HEK293 (cell line): ENCODE data around the gene C1orf198.

Experiments
- CTCF ChIA-PET: fragments of 350-600 bp; formaldehyde crosslinking; extraction: SDS; loops from one replicate; lab custom pipeline; 2021; ENCODE audit warnings: antibody characterized with exemption; lab: Yijun Ruan, JAX
- POLR2A ChIA-PET: fragments of 300-600 bp; formaldehyde crosslinking; extraction: SDS; loops from one replicate; lab custom pipeline; 2020; ENCODE audit warnings: antibody characterized with exemption, inconsistent platforms; lab: Yijun Ruan, JAX
- H3K27ac ChIP-seq: fragments of 200-500 bp; sonication (Bioruptor generic); 2 replicates; pipeline ENCODE4 v1.5.1; 2014; ENCODE audit warnings: low read depth, low read length, control low read depth, inconsistent platforms; ENCODE audit errors: extremely low read depth
- H3K36me3 ChIP-seq, 2 experiments: fragments of 200-500 bp in 1 of 2; sonication (Bioruptor generic) in 1 of 2; 1 replicate in 1 of 2; 2 replicates in 1 of 2; pipeline ENCODE4 v1.5.1; 2014 to 2017; ENCODE audit warnings: inconsistent platforms in 2 of 2, low read length in 2 of 2; ENCODE audit not compliant: control insufficient read depth in 2 of 2, insufficient read depth in 1 of 2
- H3K4me1 ChIP-seq: fragments of 200-500 bp; sonication (Bioruptor generic); 2 replicates; pipeline ENCODE4 v1.5.1; 2014; ENCODE audit warnings: mild to moderate bottlenecking, low read length, inconsistent platforms; ENCODE audit not compliant: control insufficient read depth, insufficient read depth
- H3K4me3 ChIP-seq: 2 replicates; pipeline ENCODE4 v1.5.1; 2011; ENCODE audit warnings: low read depth, mild to moderate bottlenecking, control low read depth, low read length, moderate library complexity
- H3K9me3 ChIP-seq: fragments of 200-500 bp; sonication (Bioruptor generic); 2 replicates; pipeline ENCODE4 v1.5.1; 2014; ENCODE audit warnings: low read depth, low read length, inconsistent platforms; ENCODE audit not compliant: control insufficient read depth, insufficient read depth
- GLIS2 ChIP-seq: fragments of 450-650 bp; formaldehyde crosslinking; IDR thresholded peaks from 2 replicates; pipeline ENCODE4 v1.5.1; 2016; ENCODE audit warnings: missing biosample characterization, missing genetic modification characterization
- HOXC10 ChIP-seq: sonication (generic); formaldehyde crosslinking; IDR thresholded peaks from 2 replicates; pipeline ENCODE4 v1.8.1; 2023; ENCODE audit warnings: mild to moderate bottlenecking, missing genetic modification reagents
- KLF10 ChIP-seq: fragments of 450-650 bp; IDR thresholded peaks from 2 replicates; pipeline ENCODE4 v1.5.1; 2018; ENCODE audit warnings: missing biosample characterization, mild to moderate bottlenecking, missing genetic modification characterization
- KLF9 ChIP-seq: fragments of 450-650 bp; formaldehyde crosslinking; IDR thresholded peaks from 2 replicates; pipeline ENCODE4 v1.5.1; 2016; ENCODE audit warnings: missing biosample characterization, missing genetic modification characterization, low read depth
- MYNN ChIP-seq: fragments of 450-650 bp; formaldehyde crosslinking; IDR thresholded peaks from 2 replicates; pipeline ENCODE4 v1.5.1; 2016; ENCODE audit warnings: missing biosample characterization, missing genetic modification characterization, borderline replicate concordance
- REPIN1 ChIP-seq: fragments of 450-650 bp; formaldehyde crosslinking; IDR thresholded peaks from 2 replicates; pipeline ENCODE4 v1.5.1; 2017; ENCODE audit warnings: missing biosample characterization, missing genetic modification characterization, low read depth
- YY1 ChIP-seq: fragments of 450-650 bp; formaldehyde crosslinking; IDR thresholded peaks from 2 replicates; pipeline ENCODE4 v1.5.1; 2018; ENCODE audit warnings: missing biosample characterization, missing genetic modification characterization
- ZBTB20 ChIP-seq: fragments of 450-650 bp; formaldehyde crosslinking; IDR thresholded peaks from 2 replicates; pipeline ENCODE4 v1.5.1; 2016; ENCODE audit warnings: missing biosample characterization, missing genetic modification characterization
- ZBTB49 ChIP-seq: fragments of 450-650 bp; formaldehyde crosslinking; IDR thresholded peaks from 2 replicates; pipeline ENCODE4 v1.5.1; 2016; ENCODE audit warnings: missing biosample characterization, missing genetic modification characterization, low read depth
- ZBTB7A ChIP-seq: fragments of 450-650 bp; formaldehyde crosslinking; IDR thresholded peaks from 2 replicates; pipeline ENCODE4 v1.5.1; 2016; ENCODE audit warnings: low read depth, missing biosample characterization, missing genetic modification characterization
- ZNF112 ChIP-seq: fragments of 450-650 bp; formaldehyde crosslinking; IDR thresholded peaks from 2 replicates; pipeline ENCODE4 v1.5.0; 2017; ENCODE audit warnings: missing biosample characterization, missing genetic modification characterization
- ZNF140 ChIP-seq: fragments of 450-650 bp; formaldehyde crosslinking; IDR thresholded peaks from 2 replicates; pipeline ENCODE4 v1.5.1; 2016; ENCODE audit warnings: missing biosample characterization, missing genetic modification characterization
- ZNF148 ChIP-seq: fragments of 450-650 bp; formaldehyde crosslinking; IDR thresholded peaks from 2 replicates; pipeline ENCODE4 v1.5.0; 2017; ENCODE audit warnings: missing biosample characterization, missing genetic modification characterization, borderline replicate concordance
- ZNF16 ChIP-seq: fragments of 450-650 bp; formaldehyde crosslinking; IDR thresholded peaks from 2 replicates; pipeline ENCODE4 v1.5.1; 2016; ENCODE audit warnings: low read depth, missing biosample characterization, missing genetic modification characterization
- ZNF221 ChIP-seq: fragments of 450-650 bp; formaldehyde crosslinking; IDR thresholded peaks from 2 replicates; pipeline ENCODE4 v1.5.1; 2017; ENCODE audit warnings: missing biosample characterization, missing genetic modification characterization, borderline replicate concordance
- ZNF239 ChIP-seq: fragments of 450-650 bp; formaldehyde crosslinking; IDR thresholded peaks from 2 replicates; pipeline ENCODE4 v1.5.1; 2016; ENCODE audit warnings: missing biosample characterization, missing genetic modification characterization
- ZNF248 ChIP-seq: fragments of 450-650 bp; formaldehyde crosslinking; IDR thresholded peaks from 2 replicates; pipeline ENCODE4 v1.5.1; 2017; ENCODE audit warnings: missing biosample characterization, missing genetic modification characterization
- ZNF302 ChIP-seq: fragments of 450-650 bp; formaldehyde crosslinking; IDR thresholded peaks from 2 replicates; pipeline ENCODE4 v1.5.1; 2016; ENCODE audit warnings: missing biosample characterization, missing genetic modification characterization, low read depth
- ZNF366 ChIP-seq: fragments of 450-650 bp; formaldehyde crosslinking; conservative IDR thresholded peaks from 2 replicates; pipeline ENCODE4 v1.5.1; 2016; ENCODE audit warnings: missing biosample characterization, missing genetic modification characterization
- ZNF391 ChIP-seq: fragments of 450-650 bp; formaldehyde crosslinking; IDR thresholded peaks from 2 replicates; pipeline ENCODE4 v1.5.1; 2016; ENCODE audit warnings: low read depth, missing biosample characterization, missing genetic modification characterization, borderline replicate concordance
- ZNF473 ChIP-seq: fragments of 450-650 bp; formaldehyde crosslinking; IDR thresholded peaks from 2 replicates; pipeline ENCODE4 v1.5.1; 2017; ENCODE audit warnings: missing biosample characterization, missing genetic modification characterization
- ZNF510 ChIP-seq: fragments of 450-650 bp; formaldehyde crosslinking; IDR thresholded peaks from 2 replicates; pipeline ENCODE4 v1.5.1; 2018; ENCODE audit warnings: mild to moderate bottlenecking, missing genetic modification characterization, missing biosample characterization; ENCODE audit not compliant: insufficient replicate concordance
- ZNF544 ChIP-seq: fragments of 450-650 bp; formaldehyde crosslinking; IDR thresholded peaks from 2 replicates; pipeline ENCODE4 v1.5.0; 2017; ENCODE audit warnings: missing biosample characterization, missing genetic modification characterization
- ZNF549 ChIP-seq: fragments of 450-650 bp; IDR thresholded peaks from 2 replicates; pipeline ENCODE4 v1.5.1; 2018; ENCODE audit warnings: missing biosample characterization, missing genetic modification characterization, mild to moderate bottlenecking, inconsistent platforms, moderate library complexity
- ZNF837 ChIP-seq: fragments of 450-650 bp; formaldehyde crosslinking; IDR thresholded peaks from 2 replicates; pipeline ENCODE4 v1.5.1; 2016; ENCODE audit warnings: missing biosample characterization, missing genetic modification characterization
- ZSCAN30 ChIP-seq: fragments of 450-650 bp; IDR thresholded peaks from 2 replicates; pipeline ENCODE4 v1.5.1; 2018; ENCODE audit warnings: missing biosample characterization, mild to moderate bottlenecking, missing genetic modification characterization, moderate library complexity
- TF ChIP-seq, protein P1 (sequence below): fragments of 450-650 bp; IDR thresholded peaks from 2 replicates; pipeline ENCODE4 v1.5.1; 2018; ENCODE audit warnings: missing biosample characterization, missing genetic modification characterization
- TF ChIP-seq, protein P2 (sequence below): fragments of 450-650 bp; formaldehyde crosslinking; IDR thresholded peaks from 2 replicates; pipeline ENCODE4 v1.5.1; 2017; ENCODE audit warnings: missing biosample characterization, missing genetic modification characterization

C1orf198 gene

DNA sequence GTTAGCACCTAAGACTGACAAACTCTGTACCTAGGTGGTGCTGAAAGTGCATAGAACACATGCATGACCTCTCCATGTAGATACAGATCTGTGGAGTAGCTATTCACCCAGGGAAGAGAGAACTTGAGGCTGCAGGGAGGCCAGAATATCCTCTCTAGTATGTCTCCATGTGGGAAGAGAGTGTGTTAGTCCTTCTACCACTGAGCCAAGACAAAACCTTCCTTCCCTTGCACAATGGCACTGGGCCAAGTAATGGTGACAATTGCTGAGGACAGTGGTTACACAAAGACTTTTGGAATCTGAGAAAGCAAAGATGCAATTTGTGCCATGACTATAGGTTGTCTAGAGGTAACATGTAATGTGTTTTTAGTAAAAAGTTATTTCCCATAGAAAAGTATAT is 52.3 kb downstream of the C1orf198 start:
- H3K4me1 ChIP-seq, result no peaks in the 10 kb centered on the region
- ChIA-PET POLR2A (no interaction called here), CTCF (interaction anchor here (0.6 kb wide), 1 partner anchor 19 kb away, joined by 3 read pairs; no protein-coding TSS in a partner anchor)
- H3K36me3 ChIP-seq, result no peaks in the 10 kb centered on the region
- TF ChIP-seq ZNF16 (no peak), ZNF112 (no peak), GLIS2 (no peak), ZSCAN30 (tag by site-specific recombination) (no peak), REPIN1 (tag by site-specific recombination) (no peak), KLF10 (no peak), ZNF549 (tag by site-specific recombination) (no peak), ZNF148 (tag by site-specific recombination) (no peak), MYNN (tag by site-specific recombination) (no peak), ZNF140 (tag by site-specific recombination) (no peak), ZNF366 (tag by site-specific recombination) (no peak)
- TF ChIP-seq, all 188 proteins: peak for 0
- Histone ChIP-seq H3K4me3 (no peak overlapping the region), H3K27ac (no peak overlapping the region), H3K9me3 (no peaks in the 10 kb centered on the region)

GRCh38 chr1:230814949-230815692 is 53.2 kb downstream of the C1orf198 start:
- Histone ChIP-seq H3K9me3 (no peaks in the 10 kb centered on the region), H3K27ac (no peak overlapping the region), H3K4me1 (no peaks in the 10 kb centered on the region), H3K36me3 (no peaks in the 10 kb centered on the region), H3K4me3 (no peak overlapping the region)
- CTCF ChIA-PET, result interaction anchor here (0.6 kb wide), 1 partner anchor 18 kb away, joined by 3 read pairs; no protein-coding TSS in a partner anchor
- TF ChIP-seq HOXC10 (CRISPR knock-in tag) (no peak), ZNF473 (tag by site-specific recombination) (no peak), ZNF239 (tag by site-specific recombination) (no peak), ZNF221 (tag by site-specific recombination) (no peak), ZNF302 (tag by site-specific recombination) (no peak), ZNF248 (tag by site-specific recombination) (no peak), ZBTB49 (tag by site-specific recombination) (no peak), KLF9 (tag by site-specific recombination) (no peak), ZBTB7A (tag by site-specific recombination) (no peak), ZNF391 (tag by site-specific recombination) (no peak), ZNF837 (tag by site-specific recombination) (no peak), ZNF510 (tag by site-specific recombination) (no peak), ZNF544 (tag by site-specific recombination) (no peak), ZBTB20 (tag by site-specific recombination) (no peak), YY1 (no peak)
- TF ChIP-seq, protein P1, sequence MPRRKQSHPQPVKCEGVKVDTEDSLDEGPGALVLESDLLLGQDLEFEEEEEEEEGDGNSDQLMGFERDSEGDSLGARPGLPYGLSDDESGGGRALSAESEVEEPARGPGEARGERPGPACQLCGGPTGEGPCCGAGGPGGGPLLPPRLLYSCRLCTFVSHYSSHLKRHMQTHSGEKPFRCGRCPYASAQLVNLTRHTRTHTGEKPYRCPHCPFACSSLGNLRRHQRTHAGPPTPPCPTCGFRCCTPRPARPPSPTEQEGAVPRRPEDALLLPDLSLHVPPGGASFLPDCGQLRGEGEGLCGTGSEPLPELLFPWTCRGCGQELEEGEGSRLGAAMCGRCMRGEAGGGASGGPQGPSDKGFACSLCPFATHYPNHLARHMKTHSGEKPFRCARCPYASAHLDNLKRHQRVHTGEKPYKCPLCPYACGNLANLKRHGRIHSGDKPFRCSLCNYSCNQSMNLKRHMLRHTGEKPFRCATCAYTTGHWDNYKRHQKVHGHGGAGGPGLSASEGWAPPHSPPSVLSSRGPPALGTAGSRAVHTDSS (tag by site-specific recombination), result no peak
- TF ChIP-seq, protein P2, sequence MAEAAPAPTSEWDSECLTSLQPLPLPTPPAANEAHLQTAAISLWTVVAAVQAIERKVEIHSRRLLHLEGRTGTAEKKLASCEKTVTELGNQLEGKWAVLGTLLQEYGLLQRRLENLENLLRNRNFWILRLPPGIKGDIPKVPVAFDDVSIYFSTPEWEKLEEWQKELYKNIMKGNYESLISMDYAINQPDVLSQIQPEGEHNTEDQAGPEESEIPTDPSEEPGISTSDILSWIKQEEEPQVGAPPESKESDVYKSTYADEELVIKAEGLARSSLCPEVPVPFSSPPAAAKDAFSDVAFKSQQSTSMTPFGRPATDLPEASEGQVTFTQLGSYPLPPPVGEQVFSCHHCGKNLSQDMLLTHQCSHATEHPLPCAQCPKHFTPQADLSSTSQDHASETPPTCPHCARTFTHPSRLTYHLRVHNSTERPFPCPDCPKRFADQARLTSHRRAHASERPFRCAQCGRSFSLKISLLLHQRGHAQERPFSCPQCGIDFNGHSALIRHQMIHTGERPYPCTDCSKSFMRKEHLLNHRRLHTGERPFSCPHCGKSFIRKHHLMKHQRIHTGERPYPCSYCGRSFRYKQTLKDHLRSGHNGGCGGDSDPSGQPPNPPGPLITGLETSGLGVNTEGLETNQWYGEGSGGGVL (tag by site-specific recombination), result no peak
- POLR2A ChIA-PET, result no interaction called here
